Measurements from ENCODE around the gene RAB1B.

The RAB1B gene

DNA sequence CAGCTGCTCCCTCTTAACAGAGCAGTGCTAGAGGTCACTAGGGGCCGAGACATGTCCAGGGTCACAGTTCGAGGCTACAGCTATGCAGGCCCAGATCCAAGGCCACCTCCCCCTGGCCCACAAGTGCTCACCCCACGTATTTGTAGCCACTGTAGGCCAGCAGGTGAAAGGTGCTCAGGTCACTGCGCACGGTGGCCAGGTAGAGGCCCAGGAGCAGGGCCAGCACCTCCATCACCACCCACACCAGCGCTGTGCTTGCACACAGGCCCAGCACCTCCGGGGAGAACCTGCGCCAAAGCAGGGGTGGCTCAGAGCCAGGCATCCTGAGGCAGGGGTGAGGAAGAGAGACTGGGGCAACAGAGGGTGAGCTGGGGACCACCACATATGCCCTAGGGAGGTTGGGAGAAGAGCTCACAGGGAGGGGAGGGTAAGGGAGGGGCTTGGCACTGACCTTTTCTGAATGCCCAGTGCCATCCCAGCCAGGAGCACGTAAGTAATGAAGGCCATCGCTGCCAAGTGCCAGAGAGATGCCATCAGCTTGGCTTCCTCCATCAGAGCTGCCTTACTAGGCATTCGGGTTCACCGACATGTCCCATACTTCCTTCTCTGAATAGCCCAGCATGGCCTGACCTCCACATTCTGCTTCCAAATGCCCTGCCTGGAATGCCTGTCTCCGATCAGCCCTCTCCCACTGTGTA lies 17.0 kb downstream of the RAB1B start:
- no peak for DNase-seq

DNA sequence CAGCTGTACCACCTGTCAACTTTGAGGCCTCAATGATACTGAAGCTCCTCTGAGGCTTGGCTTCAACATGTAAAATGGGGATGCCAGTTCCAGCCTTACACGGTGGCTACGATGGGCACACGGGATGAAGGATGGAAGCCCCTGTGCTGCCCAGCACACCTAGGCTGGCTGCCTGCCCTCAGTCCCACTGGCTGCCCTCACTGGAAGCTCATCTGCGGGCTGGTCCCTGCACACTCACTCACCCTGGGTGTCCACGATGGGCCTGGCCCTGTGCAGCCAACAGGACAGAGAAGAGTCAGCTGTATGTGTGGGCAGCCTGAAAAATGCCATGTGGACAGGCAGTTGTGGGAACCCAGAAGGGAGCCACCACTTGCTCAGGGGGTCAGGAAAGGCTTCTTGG lies 18.3 kb downstream of the RAB1B start:
- no peak for DNase-seq

DNA sequence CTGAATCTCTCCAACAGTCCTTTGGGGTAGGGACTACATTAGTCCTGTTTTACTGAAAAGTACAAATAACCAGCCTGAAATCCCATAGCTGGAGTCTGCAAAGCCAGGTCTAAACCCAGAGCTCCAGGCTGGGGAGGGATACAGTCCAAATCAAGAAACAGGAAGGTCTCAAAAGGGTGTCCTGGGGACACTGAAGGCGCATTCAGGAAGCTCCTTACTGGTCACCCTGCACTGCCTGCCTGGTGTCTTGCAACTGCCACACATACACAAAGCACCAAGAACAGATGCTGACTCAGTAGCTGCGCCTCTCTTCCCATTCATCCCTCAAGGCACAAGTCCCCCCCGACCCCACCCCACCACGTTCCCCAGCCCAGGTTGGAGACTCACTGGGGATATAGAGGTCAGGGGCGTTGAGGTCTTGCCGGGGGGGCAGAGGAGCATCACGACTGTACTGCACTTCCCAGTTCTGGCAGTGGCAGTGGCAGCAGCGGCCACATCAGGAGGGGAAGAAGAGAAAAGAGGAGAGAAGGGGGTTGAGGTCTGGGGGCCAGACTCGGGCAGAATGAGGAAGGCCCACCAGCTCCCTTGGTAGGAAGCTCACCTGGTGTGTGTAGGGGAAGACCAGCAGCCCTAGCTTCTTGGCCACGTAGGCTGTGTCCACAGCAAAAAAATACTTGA lies 18.9 kb downstream of the RAB1B start:
- DNase-seq = no peak

DNA sequence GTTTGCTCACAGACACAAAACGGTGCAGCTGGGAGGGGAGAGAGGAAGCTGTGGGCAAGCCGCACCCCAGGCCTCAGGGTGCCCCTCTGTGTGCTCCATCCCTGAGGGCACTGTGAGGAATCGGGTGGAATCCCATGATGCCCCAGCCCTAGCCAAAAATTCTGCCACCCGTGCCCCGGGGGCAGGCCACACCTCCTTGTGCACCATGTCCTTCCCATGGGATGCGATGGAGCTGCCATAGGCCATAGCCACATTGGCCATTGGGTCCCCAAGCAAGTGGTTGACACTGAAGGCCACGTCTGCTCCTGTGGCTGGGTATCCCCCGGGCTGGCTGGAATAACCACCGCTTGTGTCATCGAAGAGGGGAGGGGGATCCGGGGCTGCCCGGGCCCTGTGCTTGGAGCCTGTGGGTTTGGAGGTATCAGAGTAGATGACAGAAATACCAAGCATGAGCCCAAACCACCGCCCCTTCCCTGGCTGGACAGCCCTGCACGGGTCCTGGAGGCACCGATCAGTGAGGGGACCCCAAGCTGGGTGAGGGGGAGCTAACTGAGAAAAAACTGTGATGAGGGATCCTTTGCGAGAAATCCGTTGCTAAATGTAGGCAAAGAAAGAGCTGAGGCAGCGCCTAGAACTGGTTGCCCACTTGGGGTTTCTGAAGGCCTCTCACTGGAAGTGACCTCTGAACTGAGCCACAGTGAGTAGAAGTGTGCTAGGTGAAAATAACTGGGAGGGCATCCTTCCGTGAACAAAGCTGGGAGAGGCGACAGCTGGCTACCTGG lies 19.6 kb downstream of the RAB1B start:
- DNase-seq = peak; percentile 33

DNA sequence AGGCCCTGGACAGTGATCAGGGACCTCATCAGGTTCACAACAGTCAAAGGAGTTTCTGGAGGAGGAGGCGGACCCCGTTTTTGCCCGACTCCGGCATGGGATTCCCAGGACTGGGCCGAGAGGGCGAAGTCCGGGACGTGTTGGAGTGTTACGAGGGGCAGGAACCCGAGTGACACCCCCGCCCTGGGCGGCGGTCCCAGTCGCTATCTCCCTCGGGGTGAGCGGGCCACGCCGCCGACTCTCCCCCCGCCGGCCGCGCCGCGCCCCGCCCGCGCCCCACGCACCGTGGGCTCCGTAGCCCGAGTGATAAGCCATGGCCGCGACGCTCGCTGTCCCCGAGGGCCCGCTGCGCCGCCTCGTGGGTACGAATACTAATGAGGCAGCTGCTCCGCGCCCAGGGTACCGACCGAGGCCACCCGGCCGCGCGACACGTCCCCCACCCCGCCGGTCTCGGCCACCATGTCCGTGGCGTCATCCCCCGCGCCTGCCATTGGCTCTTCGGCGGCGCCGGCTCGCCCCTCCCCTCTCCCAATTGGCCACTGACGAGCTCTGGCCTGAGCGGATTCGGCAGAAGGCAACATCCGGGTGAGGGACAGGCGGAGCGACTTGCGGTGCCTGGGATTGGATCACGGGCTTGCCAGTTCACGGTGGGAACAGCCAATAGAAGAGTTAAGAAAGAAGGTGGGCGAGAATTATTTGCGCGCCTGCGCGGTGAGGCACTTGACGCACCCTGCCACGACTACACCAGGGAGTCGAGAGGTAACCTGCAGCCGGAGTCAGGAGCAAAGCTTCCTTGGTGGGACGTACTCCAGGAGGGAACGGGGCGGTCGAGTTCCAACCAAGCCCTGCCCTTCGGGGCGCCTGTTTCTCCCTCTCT lies 20.5 kb downstream of the RAB1B start, which contains the start of gene YIF1A:
Gene YIF1A, minus strand, starts transcription at position 473 of the 877 bp plus-strand sequence. Its CDS starts 158 bp downstream, at position 315.
- peak; percentile 99 for DNase-seq

DNA sequence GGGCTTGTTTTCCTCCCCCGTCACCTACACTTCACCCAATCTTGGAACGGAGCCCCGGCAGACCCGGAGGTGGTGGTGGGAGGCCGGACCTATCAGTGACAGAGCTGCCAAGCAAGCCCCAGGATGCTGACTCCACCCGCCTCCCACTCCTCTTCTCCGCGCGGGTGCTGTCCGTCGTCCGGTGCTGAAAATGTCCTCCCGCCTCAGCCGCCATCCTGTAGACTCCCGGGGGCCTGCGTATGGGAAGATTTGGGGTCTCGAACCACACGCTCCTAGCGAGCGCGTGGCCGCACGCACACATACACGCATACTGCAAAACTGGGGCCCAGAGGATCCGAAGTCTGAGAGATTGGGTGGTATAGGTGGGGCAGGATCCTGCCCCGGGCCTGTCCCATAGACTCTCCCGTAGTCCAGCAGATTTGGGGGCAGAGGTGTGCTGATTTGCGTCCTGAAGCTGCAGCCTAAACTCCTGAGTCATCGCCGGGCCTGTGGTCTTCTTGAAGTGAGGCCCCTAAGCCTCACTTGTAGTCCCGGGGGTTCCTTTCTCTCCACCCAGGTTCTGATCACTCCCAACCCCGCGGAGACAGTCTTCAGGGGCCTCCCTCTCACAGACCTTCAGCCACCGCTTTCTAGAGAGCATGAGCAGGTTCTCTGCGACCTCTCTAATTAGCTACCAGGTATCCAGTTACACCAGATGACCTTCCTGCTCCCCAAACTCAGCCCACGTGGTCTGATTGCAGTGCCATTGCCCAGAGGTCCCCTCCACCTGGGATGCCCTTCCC lies 21.3 kb downstream of the RAB1B start:
- DNase-seq = peak; percentile 88

DNA sequence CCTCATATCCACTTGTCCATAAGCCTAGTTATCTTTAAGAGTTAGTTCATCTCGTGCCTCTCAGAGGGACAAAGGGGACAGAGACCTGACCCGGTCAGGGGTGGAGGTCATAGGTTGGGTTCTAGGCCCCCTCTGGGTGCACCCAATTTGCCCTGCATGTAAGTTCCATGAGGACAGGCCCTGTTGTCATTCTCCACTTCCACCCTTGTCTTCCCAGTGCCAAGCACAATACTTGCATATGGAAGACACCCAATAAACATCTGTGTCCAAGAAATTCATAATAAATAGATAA lies 21.8 kb downstream of the RAB1B start:
- DNase-seq = no peak

- DNase-seq = no peak
These were observed 22.9 kb downstream of the RAB1B start for GRCh38 chr11:66291303-66291705.

- no peak for DNase-seq
These were observed 23.5 kb downstream of the RAB1B start, which contains the start of gene TMEM151A for GRCh38 chr11:66291706-66292542. TMEM151A (plus strand) TSS chr11:66291894; CDS start chr11:66292014, 120 bp downstream.

DNA sequence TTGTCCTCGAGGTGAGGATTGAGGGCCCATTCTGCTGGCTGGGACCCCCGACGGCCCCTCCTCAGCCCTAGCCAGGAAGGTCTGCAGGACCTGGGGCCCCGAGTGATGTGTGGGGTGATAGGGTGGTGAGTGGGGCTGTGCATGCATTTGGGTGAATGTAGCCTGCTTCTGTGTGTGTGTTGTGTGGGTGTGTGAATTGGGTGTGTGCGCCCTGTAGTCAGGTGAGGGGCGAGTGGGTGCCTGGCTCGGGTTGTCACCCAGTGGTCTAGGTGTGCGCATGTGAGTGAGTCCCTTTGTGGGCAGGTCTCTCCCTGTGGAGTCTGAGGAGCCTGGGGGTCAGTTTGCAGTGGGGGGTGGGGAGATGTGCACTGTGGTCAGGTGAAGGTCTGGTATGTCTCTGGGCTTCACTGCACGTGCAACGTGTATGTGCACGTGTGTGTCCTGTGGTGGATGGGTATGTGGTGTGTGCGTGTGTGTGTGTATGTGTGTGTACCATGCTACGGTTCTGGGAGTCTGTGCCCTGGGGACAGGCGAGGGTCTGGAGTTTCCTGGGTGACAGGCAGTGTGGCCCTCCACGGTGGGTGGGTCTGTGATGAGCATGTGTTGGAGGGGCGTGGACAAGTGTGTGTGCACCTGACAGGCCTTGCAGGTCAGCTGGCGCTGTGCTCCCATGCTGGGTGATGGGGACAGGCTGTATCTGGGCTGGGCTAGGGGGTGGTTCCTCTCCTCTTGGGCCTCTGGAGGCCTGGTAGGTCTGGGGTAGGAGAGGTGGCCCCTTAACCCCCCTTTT lies 24.3 kb downstream of the RAB1B start:
- no peak for DNase-seq

GRCh38 chr11:66293352-66293751 lies 24.9 kb downstream of the RAB1B start:
- DNase-seq = no peak

DNA sequence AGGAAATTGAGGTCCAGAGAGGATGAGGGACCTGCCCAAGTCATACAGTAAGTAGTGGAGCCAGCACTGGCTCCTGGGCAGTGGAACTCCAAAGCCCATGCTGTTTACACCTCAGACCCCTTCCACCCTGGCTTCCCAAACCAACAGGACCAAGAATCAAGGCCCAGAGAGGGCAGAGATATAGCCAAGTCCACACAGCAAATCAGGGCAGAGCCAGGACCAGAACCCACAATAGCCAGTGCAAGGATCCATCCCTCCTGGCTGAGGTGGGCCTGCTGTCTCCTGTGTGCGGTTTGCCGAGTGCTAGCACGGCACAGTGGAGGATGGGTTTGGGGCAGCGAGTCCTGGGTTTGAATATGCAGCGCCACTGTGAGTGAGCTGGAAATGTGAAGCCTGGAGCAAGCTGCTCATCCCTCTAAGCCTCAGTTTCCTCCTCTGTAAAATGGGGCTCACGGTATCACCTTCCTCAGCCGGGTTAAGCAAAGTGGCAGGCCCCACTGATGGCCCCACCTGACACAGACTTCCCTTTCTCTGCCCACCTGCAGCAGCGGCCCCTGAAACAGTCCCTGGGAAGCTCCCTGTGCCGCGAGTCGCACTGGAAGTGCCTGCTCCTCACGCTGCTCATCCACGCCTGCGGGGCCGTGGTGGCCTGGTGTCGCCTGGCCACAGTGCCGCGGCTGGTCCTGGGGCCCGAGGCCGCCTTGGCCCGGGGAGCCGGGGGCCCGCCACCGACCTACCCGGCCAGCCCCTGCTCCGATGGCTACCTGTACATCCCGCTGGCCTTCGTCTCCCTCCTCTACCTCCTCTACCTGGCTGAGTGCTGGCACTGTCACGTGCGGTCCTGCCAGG lies 25.6 kb downstream of the RAB1B start:
- DNase-seq = no peak

DNA sequence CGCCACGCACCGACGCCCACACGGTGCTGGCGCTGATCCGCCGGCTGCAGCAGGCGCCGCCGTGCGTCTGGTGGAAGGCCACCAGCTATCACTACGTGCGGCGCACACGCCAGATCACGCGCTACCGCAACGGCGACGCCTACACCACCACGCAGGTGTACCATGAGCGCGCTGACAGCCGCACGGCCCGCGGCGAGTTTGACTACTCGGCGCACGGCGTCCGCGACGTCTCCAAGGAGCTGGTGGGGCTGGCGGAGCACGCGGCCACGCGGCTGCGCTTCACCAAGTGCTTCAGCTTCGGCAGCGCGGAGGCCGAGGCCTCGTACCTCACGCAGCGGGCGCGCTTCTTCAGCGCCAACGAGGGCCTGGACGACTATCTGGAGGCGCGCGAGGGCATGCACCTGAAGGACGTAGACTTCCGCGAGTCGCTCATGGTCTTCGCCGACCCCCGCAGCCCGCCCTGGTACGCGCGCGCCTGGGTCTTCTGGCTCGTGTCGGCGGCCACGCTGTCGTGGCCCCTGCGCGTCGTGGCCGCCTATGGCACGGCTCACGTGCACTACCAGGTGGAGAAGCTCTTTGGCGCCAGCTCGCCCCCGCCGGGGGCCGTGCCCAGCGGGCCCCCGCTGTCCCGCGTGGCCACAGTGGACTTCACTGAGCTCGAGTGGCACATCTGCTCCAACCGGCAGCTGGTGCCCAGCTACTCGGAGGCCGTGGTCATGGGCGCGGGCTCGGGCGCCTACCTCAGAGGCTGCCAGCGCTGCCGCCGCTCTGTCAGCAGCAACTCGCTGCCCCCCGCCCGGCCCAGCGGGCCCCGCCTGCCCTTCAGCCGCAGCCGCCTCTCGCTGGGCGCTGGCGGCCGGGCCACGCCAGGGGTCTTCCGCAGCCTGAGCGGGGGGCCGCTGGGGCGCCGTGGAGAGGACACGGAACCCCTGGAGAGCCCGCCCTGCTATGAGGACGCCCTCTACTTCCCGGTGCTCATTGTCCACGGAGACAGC lies 26.5 kb downstream of the RAB1B start:
- no peak for DNase-seq

GRCh38 chr11:66297610-66298009 lies 29.2 kb downstream of the RAB1B start:
- no peak for DNase-seq

- no peak for DNase-seq
These were observed 30.7 kb downstream of the RAB1B start for GRCh38 chr11:66299186-66299585.

- no peak for DNase-seq
These were observed 34.2 kb downstream of the RAB1B start for GRCh38 chr11:66302656-66303055.

- no peak for DNase-seq
These were observed 41.0 kb downstream of the RAB1B start for GRCh38 chr11:66309475-66309874.

- DNase-seq = no peak
These were observed 41.9 kb downstream of the RAB1B start for GRCh38 chr11:66310324-66310723.
